HepG2 (cell line): ENCODE measurements around the gene ITIH3. TPM values are rescaled to one million over a fixed set of nuclear protein-coding genes. Genes with fewer than 3 reads are reported as not detected.

Experiments
- EEA1 ChIP-seq: sonication (generic); formaldehyde crosslinking; IDR thresholded peaks from 2 replicates; pipeline ENCODE4 v1.5.1; 2020; ENCODE audit warnings: mild to moderate bottlenecking, missing genetic modification reagents, borderline replicate concordance
- FOXA1 ChIP-seq, 2 experiments: fragments of 450-650 bp in 1 of 2; sonication (generic) in 1 of 2; formaldehyde crosslinking in 1 of 2; IDR thresholded peaks; 2 replicates each; pipeline versions ENCODE4 v1.4.0 to v1.6.1; 2016 to 2020; ENCODE audit warnings: missing genetic modification reagents in 1 of 2
- FOXO1 ChIP-seq: sonication (generic); formaldehyde crosslinking; IDR thresholded peaks from 2 replicates; pipeline ENCODE4 v1.4.0; 2020; ENCODE audit warnings: missing genetic modification reagents
- HMG20A ChIP-seq: IDR thresholded peaks from 2 replicates; pipeline ENCODE4 v1.6.1; 2016; ENCODE audit warnings: borderline replicate concordance
- HNRNPK ChIP-seq: fragments of 200-400 bp; formaldehyde crosslinking; IDR thresholded peaks from 2 replicates; pipeline ENCODE4 v1.6.1; 2018; ENCODE audit warnings: low read length, low read depth, moderate library complexity, mild to moderate bottlenecking; ENCODE audit not compliant: poor library complexity, severe bottlenecking
- HOXA3 ChIP-seq: sonication (generic); formaldehyde crosslinking; IDR thresholded peaks from 2 replicates; pipeline ENCODE4 v1.5.0; 2020; ENCODE audit warnings: missing genetic modification reagents
- JUNB ChIP-seq: sonication (generic); formaldehyde crosslinking; IDR thresholded peaks from 2 replicates; pipeline ENCODE4 v1.8.0; 2022; ENCODE audit warnings: missing genetic modification reagents, mild to moderate bottlenecking, borderline replicate concordance
- KLF16 ChIP-seq, 2 experiments: sonication (generic) in 1 of 2; formaldehyde crosslinking in 1 of 2; IDR thresholded peaks; 2 replicates each; pipeline versions ENCODE4 v1.6.1 to v1.8.0; 2016 to 2023; ENCODE audit warnings: missing genetic modification reagents in 2 of 2, missing compliant biosample characterization in 1 of 2
- MEF2D ChIP-seq: sonication (generic); formaldehyde crosslinking; IDR thresholded peaks from 2 replicates; pipeline ENCODE4 v1.5.1; 2020; ENCODE audit warnings: mild to moderate bottlenecking, missing genetic modification reagents
- PITX1 ChIP-seq: sonication (generic); formaldehyde crosslinking; IDR thresholded peaks from 2 replicates; pipeline ENCODE4 v1.5.1; 2020; ENCODE audit warnings: mild to moderate bottlenecking, missing genetic modification reagents
- REL ChIP-seq: sonication (generic); formaldehyde crosslinking; conservative IDR thresholded peaks from 2 replicates; pipeline ENCODE4 v1.8.0; 2022; ENCODE audit warnings: mild to moderate bottlenecking, missing genetic modification reagents, moderate library complexity
- SNAPC2 ChIP-seq: sonication (generic); formaldehyde crosslinking; IDR thresholded peaks from 2 replicates; pipeline ENCODE4 v1.8.1; 2022; ENCODE audit warnings: mild to moderate bottlenecking, missing genetic modification reagents
- TBL1XR1 ChIP-seq: fragments of 150-350 bp; IDR thresholded peaks from 2 replicates; pipeline ENCODE4 v1.6.1; 2014; ENCODE audit warnings: borderline replicate concordance, low read length; ENCODE audit not compliant: partially characterized antibody
- YEATS4 ChIP-seq: sonication (generic); formaldehyde crosslinking; IDR thresholded peaks from 2 replicates; pipeline ENCODE4 v1.4.0; 2020; ENCODE audit warnings: missing genetic modification reagents, borderline replicate concordance
- ZFYVE20 ChIP-seq: sonication (generic); formaldehyde crosslinking; IDR thresholded peaks from 2 replicates; pipeline ENCODE4 v1.8.0; 2023; ENCODE audit warnings: low read depth, mild to moderate bottlenecking, moderate library complexity, missing genetic modification reagents, borderline replicate concordance
- ZNF143 ChIP-seq: sonication (generic); formaldehyde crosslinking; IDR thresholded peaks from 2 replicates; pipeline ENCODE4 v1.4.0; 2020; ENCODE audit warnings: missing genetic modification reagents
- ZNF232 ChIP-seq: sonication (generic); formaldehyde crosslinking; IDR thresholded peaks from 2 replicates; pipeline ENCODE4 v1.4.0; 2020; ENCODE audit warnings: missing genetic modification reagents, borderline replicate concordance
- ZNF30 ChIP-seq: sonication (generic); formaldehyde crosslinking; IDR thresholded peaks from 2 replicates; pipeline ENCODE4 v1.5.0; 2020; ENCODE audit warnings: mild to moderate bottlenecking, missing genetic modification reagents
- ZNF33B ChIP-seq: sonication (generic); formaldehyde crosslinking; IDR thresholded peaks from 2 replicates; pipeline ENCODE4 v1.5.1; 2020; ENCODE audit warnings: mild to moderate bottlenecking, missing genetic modification reagents
- ZSCAN25 ChIP-seq: sonication (generic); formaldehyde crosslinking; IDR thresholded peaks from 2 replicates; pipeline ENCODE4 v1.8.0; 2022; ENCODE audit warnings: mild to moderate bottlenecking, missing genetic modification reagents
- polyA plus RNA-seq, 8 experiments: library from polyadenylated mRNA; depleted of rRNA in 3 of 8; stranded (reverse) in 7 of 8; unstranded in 1 of 8; fragments of >200 nt; fragmentation: Illumina TruSeq in 4 of 8; extraction: Trizol in 4 of 8; gene quantifications; 2 replicates each; pipeline versions ENCODE4 v1.2.1 to v1.2.3, GENCODE V29; 2011 to 2016; ENCODE audit warnings: low read depth in 4 of 8, missing spikeins in 1 of 8, mixed read lengths in 1 of 8; ENCODE audit not compliant: insufficient read depth in 1 of 8
- total RNA-seq, 5 experiments: library from RNA; depleted of rRNA; stranded (reverse); fragments of >200 nt; fragmentation: Illumina TruSeq; extraction: Trizol; gene quantifications; 2 replicates each; pipeline ENCODE4 v1.2.3, GENCODE V29; 2016; ENCODE audit warnings: low read depth in 1 of 5
- TF ChIP-seq, protein P1 (sequence below): sonication (generic); formaldehyde crosslinking; IDR thresholded peaks from 2 replicates; pipeline ENCODE4 v1.5.1; 2020; ENCODE audit warnings: mild to moderate bottlenecking, missing genetic modification reagents, moderate library complexity
- TF ChIP-seq, protein P2 (sequence below): sonication (generic); formaldehyde crosslinking; conservative IDR thresholded peaks from 2 replicates; pipeline ENCODE4 v1.5.0; 2020; ENCODE audit warnings: missing genetic modification reagents
- TF ChIP-seq, protein P3 (sequence below): sonication (generic); formaldehyde crosslinking; IDR thresholded peaks from 2 replicates; pipeline ENCODE4 v1.5.0; 2020; ENCODE audit warnings: missing genetic modification reagents, mild to moderate bottlenecking, borderline replicate concordance

ITIH3 gene
- total and polyA plus RNA-seq, 2 of the 13 experiments (the other 11 are each of a cell fraction or from before 2014, with no cell fraction given), result 105 to 632 TPM

DNA sequence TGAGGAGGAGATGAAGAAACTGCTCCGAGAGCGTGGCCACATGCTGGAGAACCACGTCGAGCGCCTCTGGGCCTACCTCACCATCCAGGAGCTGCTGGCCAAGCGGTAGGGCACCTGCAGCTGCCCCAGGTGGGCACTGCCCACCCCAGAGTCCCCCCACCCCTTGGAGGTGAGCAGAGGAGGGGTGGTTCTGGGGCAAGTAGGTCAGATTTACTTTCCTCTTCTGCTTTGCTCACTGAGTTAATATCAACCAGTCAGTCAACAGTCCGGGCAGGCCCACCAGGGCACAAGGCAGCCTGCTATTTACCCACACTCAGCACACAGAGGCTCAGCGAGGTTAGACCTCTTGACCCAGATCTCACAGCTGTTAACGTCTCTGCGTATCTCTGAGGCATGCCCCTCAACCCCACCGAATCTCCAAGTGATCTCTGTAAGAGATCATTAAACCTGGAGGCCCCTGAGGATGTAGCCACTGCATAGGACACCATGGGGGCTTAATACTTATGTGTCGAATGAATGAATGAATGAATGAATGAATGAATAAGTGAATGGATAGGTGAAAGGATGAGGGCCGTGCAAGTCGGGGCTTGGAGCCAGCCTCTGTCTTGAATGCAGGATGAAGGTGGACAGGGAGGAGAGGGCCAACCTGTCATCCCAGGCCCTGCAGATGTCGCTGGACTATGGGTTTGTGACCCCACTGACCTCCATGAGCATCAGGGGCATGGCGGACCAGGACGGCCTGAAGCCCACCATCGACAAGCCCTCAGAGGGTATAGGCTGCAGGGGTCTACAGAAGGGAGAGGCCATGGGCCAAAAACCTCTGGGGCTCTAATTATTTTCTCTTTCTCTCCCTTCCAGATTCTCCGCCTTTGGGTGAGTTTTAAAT, 8.0 kb upstream of the ITIH3 start (continued):
- TF ChIP-seq ZNF232 (CRISPR knock-in tag) (no peak; the same call in 1 of the 2 replicates), TBL1XR1 (no peak), FOXO1 (peak; percentile 71; the same call in 1 of the 2 replicates), FOXA1 (IDR thresholded peaks at IDR 0.05) (no peak), FOXA1 (CRISPR knock-in tag; IDR thresholded peaks at IDR 0.05) (peak; percentile 78), SNAPC2 (CRISPR knock-in tag) (0 out of 2 replicates have a peak, but pooled peaks have one; percentile 28), HNRNPK (no peak), PITX1 (CRISPR knock-in tag) (peak; percentile 86), ZNF33B (no peak), YEATS4 (CRISPR knock-in tag) (no peak), KLF16 (CRISPR knock-in tag; IDR thresholded peaks at IDR 0.05) (no peak), MEF2D (peak; percentile 81), ZFYVE20 (CRISPR knock-in tag) (no peak), JUNB (CRISPR knock-in tag) (no peak), EEA1 (CRISPR knock-in tag) (no peak), ZNF30 (CRISPR knock-in tag) (no peak), ZSCAN25 (no peak; the same call in 1 of the 2 replicates), REL (CRISPR knock-in tag) (no peak), HOXA3 (CRISPR knock-in tag) (peak; percentile 40; the same call in 1 of the 2 replicates), ZNF143 (CRISPR knock-in tag) (no peak), HMG20A (CRISPR knock-in tag) (peak; percentile 66; the same call in 1 of the 2 replicates)
- TF ChIP-seq, protein P1, sequence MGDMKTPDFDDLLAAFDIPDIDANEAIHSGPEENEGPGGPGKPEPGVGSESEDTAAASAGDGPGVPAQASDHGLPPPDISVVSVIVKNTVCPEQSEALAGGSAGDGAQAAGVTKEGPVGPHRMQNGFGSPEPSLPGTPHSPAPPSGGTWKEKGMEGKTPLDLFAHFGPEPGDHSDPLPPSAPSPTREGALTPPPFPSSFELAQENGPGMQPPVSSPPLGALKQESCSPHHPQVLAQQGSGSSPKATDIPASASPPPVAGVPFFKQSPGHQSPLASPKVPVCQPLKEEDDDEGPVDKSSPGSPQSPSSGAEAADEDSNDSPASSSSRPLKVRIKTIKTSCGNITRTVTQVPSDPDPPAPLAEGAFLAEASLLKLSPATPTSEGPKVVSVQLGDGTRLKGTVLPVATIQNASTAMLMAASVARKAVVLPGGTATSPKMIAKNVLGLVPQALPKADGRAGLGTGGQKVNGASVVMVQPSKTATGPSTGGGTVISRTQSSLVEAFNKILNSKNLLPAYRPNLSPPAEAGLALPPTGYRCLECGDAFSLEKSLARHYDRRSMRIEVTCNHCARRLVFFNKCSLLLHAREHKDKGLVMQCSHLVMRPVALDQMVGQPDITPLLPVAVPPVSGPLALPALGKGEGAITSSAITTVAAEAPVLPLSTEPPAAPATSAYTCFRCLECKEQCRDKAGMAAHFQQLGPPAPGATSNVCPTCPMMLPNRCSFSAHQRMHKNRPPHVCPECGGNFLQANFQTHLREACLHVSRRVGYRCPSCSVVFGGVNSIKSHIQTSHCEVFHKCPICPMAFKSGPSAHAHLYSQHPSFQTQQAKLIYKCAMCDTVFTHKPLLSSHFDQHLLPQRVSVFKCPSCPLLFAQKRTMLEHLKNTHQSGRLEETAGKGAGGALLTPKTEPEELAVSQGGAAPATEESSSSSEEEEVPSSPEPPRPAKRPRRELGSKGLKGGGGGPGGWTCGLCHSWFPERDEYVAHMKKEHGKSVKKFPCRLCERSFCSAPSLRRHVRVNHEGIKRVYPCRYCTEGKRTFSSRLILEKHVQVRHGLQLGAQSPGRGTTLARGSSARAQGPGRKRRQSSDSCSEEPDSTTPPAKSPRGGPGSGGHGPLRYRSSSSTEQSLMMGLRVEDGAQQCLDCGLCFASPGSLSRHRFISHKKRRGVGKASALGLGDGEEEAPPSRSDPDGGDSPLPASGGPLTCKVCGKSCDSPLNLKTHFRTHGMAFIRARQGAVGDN (CRISPR knock-in tag), result peak; percentile 77
- TF ChIP-seq, protein P2, sequence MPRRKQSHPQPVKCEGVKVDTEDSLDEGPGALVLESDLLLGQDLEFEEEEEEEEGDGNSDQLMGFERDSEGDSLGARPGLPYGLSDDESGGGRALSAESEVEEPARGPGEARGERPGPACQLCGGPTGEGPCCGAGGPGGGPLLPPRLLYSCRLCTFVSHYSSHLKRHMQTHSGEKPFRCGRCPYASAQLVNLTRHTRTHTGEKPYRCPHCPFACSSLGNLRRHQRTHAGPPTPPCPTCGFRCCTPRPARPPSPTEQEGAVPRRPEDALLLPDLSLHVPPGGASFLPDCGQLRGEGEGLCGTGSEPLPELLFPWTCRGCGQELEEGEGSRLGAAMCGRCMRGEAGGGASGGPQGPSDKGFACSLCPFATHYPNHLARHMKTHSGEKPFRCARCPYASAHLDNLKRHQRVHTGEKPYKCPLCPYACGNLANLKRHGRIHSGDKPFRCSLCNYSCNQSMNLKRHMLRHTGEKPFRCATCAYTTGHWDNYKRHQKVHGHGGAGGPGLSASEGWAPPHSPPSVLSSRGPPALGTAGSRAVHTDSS (CRISPR knock-in tag), result no peak
- TF ChIP-seq, protein P3, sequence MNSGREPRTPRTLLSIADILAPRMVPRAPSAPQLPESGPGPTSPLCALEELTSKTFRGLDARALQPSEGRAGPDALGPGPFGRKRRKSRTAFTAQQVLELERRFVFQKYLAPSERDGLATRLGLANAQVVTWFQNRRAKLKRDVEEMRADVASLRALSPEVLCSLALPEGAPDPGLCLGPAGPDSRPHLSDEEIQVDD, result no peak
